ENCODE data around the gene EPHA6. TPM values are rescaled to one million over a fixed set of nuclear protein-coding genes. Genes with fewer than 3 reads are reported as not detected.

The EPHA6 gene
- total RNA-seq, 1 experiment from 2014 or later: 3.6 TPM

- intact Hi-C loops (cut with micrococcal nuclease): no loop called here
- Histone ChIP-seq H3K4me2 (ENCODE audit: low read length) (no peak overlapping the region), H3K79me2 (ENCODE audit: low read length) (no peaks in the 10 kb centered on the region), H3K9me2 (replicated peaks; ENCODE audit: low read length) (no peaks in the 10 kb centered on the region), H3K4me1 (ENCODE audit: insufficient read depth, low read length) (no peaks in the 10 kb centered on the region), H3F3A (ENCODE audit: low read length, unreplicated experiment) (no peaks in the 10 kb centered on the region), H3K9me3 (ENCODE audit: low read length) (peaks cover 9% of the 10 kb centered on the region; the same call in 1 of the 2 replicates), H4K20me1 (ENCODE audit: low read length) (no peaks in the 10 kb centered on the region), H3K36me3 (ENCODE audit: low read depth, low read length) (no peaks in the 10 kb centered on the region), H3K27ac (ENCODE audit: low read length) (no peak overlapping the region), H2AFZ (ENCODE audit: low read length) (no peak overlapping the region), H3K27me3 (ENCODE audit: low read length) (no peaks in the 10 kb centered on the region), H3K9ac (ENCODE audit: low read length) (no peak overlapping the region), H3K4me3 (ENCODE audit: low read length) (no peak overlapping the region)
- DNase-seq (no peak), ATAC-seq (no peak)
- TF ChIP-seq EZH2 (IDR thresholded peaks at IDR 0.05; ENCODE audit: low read length, unreplicated experiment) (no peak), CTCF (conservative IDR thresholded peaks at IDR 0.05; ENCODE audit: low read depth, low read length) (no peak), EZH2phosphoT487 (IDR thresholded peaks at IDR 0.05; ENCODE audit: borderline replicate concordance, low read length) (no peak)
- ChIA-PET CTCF (no interaction called here), POLR2A (ENCODE audit: unreplicated experiment) (no interaction called here)
- no TSS peak for BruUV-seq (replicated peaks)
Measured at GRCh38 chr3:97347780-97348179, 533.4 kb downstream of the EPHA6 start.

- TF ChIP-seq EZH2phosphoT487 (IDR thresholded peaks at IDR 0.05; ENCODE audit: borderline replicate concordance, low read length): no peak
- TF ChIP-seq CTCF (conservative IDR thresholded peaks at IDR 0.05; ENCODE audit: low read depth, low read length): no peak
- TF ChIP-seq EZH2 (IDR thresholded peaks at IDR 0.05; ENCODE audit: low read length, unreplicated experiment): no peak
- ChIA-PET CTCF (no interaction called here), POLR2A (ENCODE audit: unreplicated experiment) (no interaction called here)
- Histone ChIP-seq H3K27ac (ENCODE audit: low read length) (no peak overlapping the region), H3K9me2 (replicated peaks; ENCODE audit: low read length) (no peaks in the 10 kb centered on the region), H3K4me2 (ENCODE audit: low read length) (no peak overlapping the region), H3K36me3 (ENCODE audit: low read depth, low read length) (no peaks in the 10 kb centered on the region), H3K4me1 (ENCODE audit: insufficient read depth, low read length) (no peaks in the 10 kb centered on the region), H3K79me2 (ENCODE audit: low read length) (no peaks in the 10 kb centered on the region), H4K20me1 (ENCODE audit: low read length) (no peaks in the 10 kb centered on the region), H3K4me3 (ENCODE audit: low read length) (no peak overlapping the region), H3K27me3 (ENCODE audit: low read length) (no peaks in the 10 kb centered on the region), H2AFZ (ENCODE audit: low read length) (no peak overlapping the region), H3F3A (ENCODE audit: low read length, unreplicated experiment) (no peaks in the 10 kb centered on the region), H3K9me3 (ENCODE audit: low read length) (0 out of 2 replicates have a peak, but pooled peaks cover 6% of the 10 kb centered on the region), H3K9ac (ENCODE audit: low read length) (no peak overlapping the region)
- BruUV-seq (replicated peaks): no TSS peak
- ATAC-seq (no peak), DNase-seq (no peak)
- intact Hi-C loops (cut with micrococcal nuclease): no loop called here
Measured at GRCh38 chr3:97350971-97351370, 536.6 kb downstream of the EPHA6 start.

- H3K4me2 ChIP-seq (ENCODE audit: low read length): no peak overlapping the region
- no peaks in the 10 kb centered on the region for H3K9me2 ChIP-seq (replicated peaks; ENCODE audit: low read length)
- no peaks in the 10 kb centered on the region for H3K36me3 ChIP-seq (ENCODE audit: low read depth, low read length)
- no peaks in the 10 kb centered on the region for H3K27me3 ChIP-seq (ENCODE audit: low read length)
- no peak overlapping the region for H3K27ac ChIP-seq (ENCODE audit: low read length)
- H3K9me3 ChIP-seq (ENCODE audit: low read length): 0 out of 2 replicates have a peak, but pooled peaks cover 6% of the 10 kb centered on the region
- H3K4me1 ChIP-seq (ENCODE audit: insufficient read depth, low read length): no peaks in the 10 kb centered on the region
- ATAC-seq (no peak), DNase-seq (no peak)
- no peak overlapping the region for H2AFZ ChIP-seq (ENCODE audit: low read length)
- H3F3A ChIP-seq (ENCODE audit: low read length, unreplicated experiment): no peaks in the 10 kb centered on the region
- H3K9ac ChIP-seq (ENCODE audit: low read length): no peak overlapping the region
- CTCF ChIA-PET: no interaction called here
- BruUV-seq (replicated peaks): no TSS peak
- H3K4me3 ChIP-seq (ENCODE audit: low read length): no peak overlapping the region
- H3K79me2 ChIP-seq (ENCODE audit: low read length): no peaks in the 10 kb centered on the region
- H4K20me1 ChIP-seq (ENCODE audit: low read length): no peaks in the 10 kb centered on the region
- TF ChIP-seq CTCF (conservative IDR thresholded peaks at IDR 0.05; ENCODE audit: low read depth, low read length): no peak
- no peak for TF ChIP-seq EZH2phosphoT487 (IDR thresholded peaks at IDR 0.05; ENCODE audit: borderline replicate concordance, low read length)
- TF ChIP-seq EZH2 (IDR thresholded peaks at IDR 0.05; ENCODE audit: low read length, unreplicated experiment): no peak
- POLR2A ChIA-PET (ENCODE audit: unreplicated experiment): no interaction called here
- intact Hi-C loops (cut with micrococcal nuclease): no loop called here
Measured at GRCh38 chr3:97353176-97353575, 538.8 kb downstream of the EPHA6 start.
